HEK293 (cell line): ENCODE data around the gene WRNIP1.

ENCODE experiments used
- CTCF ChIP-seq: fragments of 450-650 bp; formaldehyde crosslinking; IDR thresholded peaks from 2 replicates; pipeline ENCODE4 v1.5.1; 2016; ENCODE audit warnings: missing biosample characterization, missing genetic modification characterization
- HOXA7 ChIP-seq: sonication (generic); formaldehyde crosslinking; IDR thresholded peaks from 2 replicates; pipeline ENCODE4 v1.8.1; 2022; ENCODE audit warnings: missing genetic modification reagents, borderline replicate concordance
- KLF16 ChIP-seq: fragments of 450-650 bp; formaldehyde crosslinking; IDR thresholded peaks from 2 replicates; pipeline ENCODE4 v1.5.1; 2017; ENCODE audit warnings: missing biosample characterization, missing genetic modification characterization
- PRDM4 ChIP-seq: fragments of 450-650 bp; formaldehyde crosslinking; IDR thresholded peaks from 2 replicates; pipeline ENCODE4 v1.5.1; 2017; ENCODE audit warnings: missing biosample characterization, missing genetic modification characterization
- REST ChIP-seq: fragments of 450-650 bp; formaldehyde crosslinking; IDR thresholded peaks from 2 replicates; pipeline ENCODE4 v1.5.1; 2016; ENCODE audit warnings: missing biosample characterization, missing genetic modification characterization
- SP2 ChIP-seq: fragments of 450-650 bp; formaldehyde crosslinking; IDR thresholded peaks from 2 replicates; pipeline ENCODE4 v1.5.1; 2016; ENCODE audit warnings: missing biosample characterization, missing genetic modification characterization
- YY1 ChIP-seq: fragments of 450-650 bp; formaldehyde crosslinking; IDR thresholded peaks from 2 replicates; pipeline ENCODE4 v1.5.1; 2018; ENCODE audit warnings: missing biosample characterization, missing genetic modification characterization
- ZBTB11 ChIP-seq: fragments of 450-650 bp; formaldehyde crosslinking; conservative IDR thresholded peaks from 2 replicates; pipeline ENCODE4 v1.5.1; 2016; ENCODE audit warnings: low read depth, missing biosample characterization, missing genetic modification characterization
- ZEB2 ChIP-seq: fragments of 450-650 bp; formaldehyde crosslinking; IDR thresholded peaks from 2 replicates; pipeline ENCODE4 v1.5.1; 2016; ENCODE audit warnings: missing biosample characterization, missing genetic modification characterization
- ZNF133 ChIP-seq: fragments of 450-650 bp; formaldehyde crosslinking; IDR thresholded peaks from 2 replicates; pipeline ENCODE4 v1.5.1; 2016; ENCODE audit warnings: missing biosample characterization, missing genetic modification characterization
- ZNF555 ChIP-seq: fragments of 450-650 bp; formaldehyde crosslinking; conservative IDR thresholded peaks from 2 replicates; pipeline ENCODE4 v1.5.1; 2017; ENCODE audit warnings: missing biosample characterization, mild to moderate bottlenecking, missing genetic modification characterization, inconsistent platforms
- TF ChIP-seq, protein P1 (sequence below): fragments of 450-650 bp; formaldehyde crosslinking; IDR thresholded peaks from 2 replicates; pipeline ENCODE4 v1.5.1; 2016; ENCODE audit warnings: missing biosample characterization, missing genetic modification characterization, low read depth

DNA sequence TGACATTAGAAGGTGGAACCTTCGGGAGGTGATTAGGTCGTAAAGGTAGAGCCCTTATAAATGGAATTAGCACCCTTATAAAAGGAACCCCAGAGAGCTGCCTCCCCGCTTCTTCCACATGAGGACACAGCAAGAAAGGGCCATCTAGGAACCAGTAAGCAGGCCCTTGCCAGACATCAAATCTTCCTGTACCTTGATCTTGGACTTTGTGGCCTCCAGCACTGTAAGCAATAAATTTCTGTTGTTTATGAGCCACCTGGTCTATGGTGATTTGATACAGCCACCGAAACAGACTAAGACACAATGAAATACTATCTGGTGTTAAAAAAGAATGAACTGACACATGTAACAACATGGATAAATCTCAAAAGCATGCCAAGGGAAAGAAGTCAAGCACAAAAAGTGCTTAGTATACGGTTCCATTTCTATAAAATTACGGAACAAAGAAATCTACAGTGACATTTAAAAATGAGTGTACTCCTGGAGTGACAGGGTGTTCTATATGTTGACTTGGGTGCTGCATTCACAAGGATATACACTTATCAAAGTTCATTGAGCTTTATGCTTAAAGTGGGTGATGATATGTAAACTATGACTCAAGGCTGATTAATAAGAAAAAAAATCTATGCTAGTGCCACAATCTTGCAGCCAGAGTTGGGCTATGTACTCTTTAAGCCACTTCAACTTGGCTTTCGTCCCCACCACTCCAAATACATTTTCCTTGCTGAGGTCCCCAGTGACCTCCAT is 58.1 kb downstream of the WRNIP1 start:
- TF ChIP-seq ZNF133 (tag by site-specific recombination), result no peak
- TF ChIP-seq CTCF (tag by site-specific recombination), result no peak
- no peak for TF ChIP-seq ZEB2 (tag by site-specific recombination)
- TF ChIP-seq SP2 (tag by site-specific recombination), result no peak
- no peak for TF ChIP-seq ZNF555 (tag by site-specific recombination)
- TF ChIP-seq ZBTB11, result no peak
- no peak for TF ChIP-seq YY1 (tag by site-specific recombination)
- TF ChIP-seq REST, result no peak
- TF ChIP-seq KLF16, result no peak
- TF ChIP-seq, protein P1, sequence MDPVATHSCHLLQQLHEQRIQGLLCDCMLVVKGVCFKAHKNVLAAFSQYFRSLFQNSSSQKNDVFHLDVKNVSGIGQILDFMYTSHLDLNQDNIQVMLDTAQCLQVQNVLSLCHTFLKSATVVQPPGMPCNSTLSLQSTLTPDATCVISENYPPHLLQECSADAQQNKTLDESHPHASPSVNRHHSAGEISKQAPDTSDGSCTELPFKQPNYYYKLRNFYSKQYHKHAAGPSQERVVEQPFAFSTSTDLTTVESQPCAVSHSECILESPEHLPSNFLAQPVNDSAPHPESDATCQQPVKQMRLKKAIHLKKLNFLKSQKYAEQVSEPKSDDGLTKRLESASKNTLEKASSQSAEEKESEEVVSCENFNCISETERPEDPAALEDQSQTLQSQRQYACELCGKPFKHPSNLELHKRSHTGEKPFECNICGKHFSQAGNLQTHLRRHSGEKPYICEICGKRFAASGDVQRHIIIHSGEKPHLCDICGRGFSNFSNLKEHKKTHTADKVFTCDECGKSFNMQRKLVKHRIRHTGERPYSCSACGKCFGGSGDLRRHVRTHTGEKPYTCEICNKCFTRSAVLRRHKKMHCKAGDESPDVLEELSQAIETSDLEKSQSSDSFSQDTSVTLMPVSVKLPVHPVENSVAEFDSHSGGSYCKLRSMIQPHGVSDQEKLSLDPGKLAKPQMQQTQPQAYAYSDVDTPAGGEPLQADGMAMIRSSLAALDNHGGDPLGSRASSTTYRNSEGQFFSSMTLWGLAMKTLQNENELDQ (tag by site-specific recombination), result no peak
- TF ChIP-seq PRDM4 (tag by site-specific recombination), result no peak
- TF ChIP-seq HOXA7 (CRISPR knock-in tag), result no peak
